NCI-H1436 (cell line): Measurements from ENCODE around the gene TFEB.

Experiments used
- DNase-seq: peaks from one replicate; lab custom pipeline; 2025; lab: John Stamatoyannopoulos, UW

TFEB gene

DNA sequence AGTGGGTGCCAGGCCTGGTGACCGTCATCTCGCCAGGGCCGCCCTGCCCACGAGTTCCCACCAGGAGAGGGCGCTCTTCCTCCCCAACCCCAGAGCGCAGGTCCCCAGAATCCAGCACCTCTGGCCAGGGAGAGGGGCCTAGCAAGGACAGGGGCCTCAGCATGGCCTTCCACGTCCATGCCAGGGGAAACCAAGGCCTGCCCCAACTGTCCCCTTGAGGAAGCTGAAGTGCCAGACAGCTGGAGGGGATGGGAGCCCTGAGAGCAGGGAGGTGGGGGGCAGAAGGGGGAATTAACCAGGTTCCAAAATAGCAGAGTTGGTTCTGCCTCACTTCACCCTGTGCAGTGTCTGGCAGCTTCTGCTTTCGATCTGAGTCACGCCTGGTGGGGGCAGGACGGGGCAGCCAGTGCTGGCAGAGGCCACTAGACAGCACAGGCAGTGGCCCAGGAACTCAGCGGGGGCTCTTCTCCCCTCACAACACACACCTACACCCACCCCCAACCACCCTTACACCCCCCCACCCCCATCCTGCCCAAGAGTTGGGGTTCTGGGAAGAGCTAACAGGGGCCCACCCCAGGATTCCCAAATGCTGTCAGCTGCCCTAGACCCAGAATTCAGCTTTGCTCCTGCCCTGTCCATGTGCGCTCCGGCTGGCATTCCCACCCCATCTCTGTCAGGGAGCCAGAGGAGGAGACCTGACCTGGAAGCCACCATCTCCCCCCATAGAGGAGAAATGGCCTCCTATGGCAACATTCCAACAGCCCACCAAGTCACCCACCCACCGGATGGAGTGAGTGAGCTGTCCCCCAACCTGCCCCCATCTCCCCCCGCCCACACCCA, 29.2 kb downstream of the TFEB start:
- DNase-seq, result no peak

- DNase-seq, result no peak
Measured at GRCh38 chr6:41705311-41705995, 30.0 kb downstream of the TFEB start.

GRCh38 chr6:41704656-41705310, 30.6 kb downstream of the TFEB start:
- no peak for DNase-seq

- no peak for DNase-seq
Measured at GRCh38 chr6:41704028-41704427, 31.4 kb downstream of the TFEB start.

DNA sequence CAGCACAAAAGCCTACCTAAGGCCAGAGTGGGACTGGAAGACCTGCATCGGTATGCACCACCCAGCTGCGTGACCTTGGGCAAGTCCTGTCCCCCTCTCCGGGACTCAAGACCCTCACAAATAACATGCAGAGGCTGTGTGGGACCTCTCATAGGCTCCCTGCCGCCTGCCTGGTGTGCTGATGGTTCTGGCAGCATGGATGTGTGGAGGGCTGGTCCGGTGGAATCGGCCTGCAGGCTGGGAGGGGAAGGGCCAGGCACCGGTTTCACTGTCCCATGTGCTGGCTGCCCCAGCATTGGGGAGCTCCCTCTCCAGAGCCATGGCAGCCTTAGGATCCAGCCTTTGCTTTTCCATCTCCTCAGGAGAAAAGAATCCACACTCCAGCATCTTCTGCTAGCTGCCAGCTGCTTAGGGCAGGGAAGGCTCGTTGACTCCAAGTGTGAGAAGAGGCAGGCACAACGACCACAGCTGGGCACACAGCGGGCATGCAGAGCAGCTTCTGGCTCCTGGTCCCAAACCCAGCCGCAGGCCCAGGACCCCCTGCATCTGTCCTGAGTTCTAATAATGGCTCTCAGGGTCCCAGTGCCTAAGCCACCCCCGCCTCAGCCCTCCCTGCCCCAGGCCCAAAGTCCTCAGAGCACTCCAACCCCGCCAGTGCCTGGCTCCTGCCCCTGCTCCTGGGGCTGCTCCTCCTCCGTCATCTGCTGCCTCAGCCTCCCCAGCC, 32.5 kb downstream of the TFEB start:
- no peak for DNase-seq

- DNase-seq, result no peak
Measured at GRCh38 chr6:41702089-41702745, 33.2 kb downstream of the TFEB start.

GRCh38 chr6:41700463-41701347, 34.7 kb downstream of the TFEB start:
- no peak for DNase-seq

DNA sequence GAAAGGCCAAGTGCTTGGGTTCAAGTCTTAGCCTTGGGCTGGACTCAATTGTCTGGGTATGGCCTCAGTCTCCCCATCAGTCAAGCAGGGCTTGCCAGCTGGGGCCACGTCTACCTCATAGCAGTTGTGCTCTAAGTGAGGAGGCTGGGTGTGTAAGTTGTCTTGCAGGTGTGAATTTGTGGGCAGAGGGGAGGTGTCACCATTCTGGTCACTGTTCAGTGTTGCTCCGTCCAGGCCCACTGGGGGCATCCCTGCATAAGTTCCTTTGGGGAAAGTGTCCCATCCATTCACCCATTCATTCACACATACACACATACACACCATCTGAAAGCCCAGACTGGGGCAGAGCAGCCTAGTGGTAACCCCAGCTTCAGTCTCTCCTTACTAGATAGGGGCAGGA, 36.3 kb downstream of the TFEB start:
- DNase-seq, result no peak

DNA sequence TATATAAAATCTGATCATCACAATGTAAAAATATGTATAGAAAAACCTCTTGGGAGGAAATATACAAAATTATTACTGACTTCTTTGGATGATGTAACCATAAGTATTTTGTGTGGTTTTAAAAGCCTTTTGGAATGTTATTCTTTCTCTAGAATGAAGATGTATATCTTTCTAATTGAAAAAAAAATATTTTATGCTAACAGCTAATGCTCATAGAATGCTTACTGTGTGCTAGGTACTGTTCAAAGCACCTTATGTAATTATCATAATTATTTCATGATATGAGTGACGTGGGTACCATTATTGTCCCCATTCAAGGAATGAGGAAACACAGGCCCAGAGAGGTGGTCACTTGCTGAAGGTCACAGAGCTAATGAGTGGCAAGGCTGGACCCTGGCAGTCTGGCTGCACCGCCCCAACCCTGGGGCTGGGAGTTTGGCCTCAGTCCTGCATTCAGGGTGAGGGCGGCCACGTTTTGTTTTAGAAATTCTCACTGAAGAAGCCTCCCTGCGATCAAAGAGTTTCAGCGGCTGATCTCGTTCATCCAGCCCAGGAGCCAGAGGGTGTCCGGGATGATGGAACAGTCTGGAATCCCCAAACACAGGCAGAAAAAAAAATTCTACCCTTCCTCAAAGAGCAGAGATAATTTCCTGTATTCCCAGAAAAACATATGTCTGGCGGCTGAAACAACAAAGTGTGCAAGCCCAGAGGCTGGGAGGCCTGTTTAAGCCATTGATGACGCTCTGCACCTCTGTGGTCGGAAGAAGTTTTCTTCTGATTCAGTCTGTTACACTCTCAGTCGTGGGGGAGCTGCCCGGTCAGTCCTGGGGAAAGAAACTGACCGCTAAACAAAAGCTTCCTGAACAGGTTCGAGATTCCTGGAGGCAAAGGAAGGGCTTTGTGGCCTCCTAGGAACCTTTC, 37.3 kb downstream of the TFEB start:
- DNase-seq, result no peak

DNA sequence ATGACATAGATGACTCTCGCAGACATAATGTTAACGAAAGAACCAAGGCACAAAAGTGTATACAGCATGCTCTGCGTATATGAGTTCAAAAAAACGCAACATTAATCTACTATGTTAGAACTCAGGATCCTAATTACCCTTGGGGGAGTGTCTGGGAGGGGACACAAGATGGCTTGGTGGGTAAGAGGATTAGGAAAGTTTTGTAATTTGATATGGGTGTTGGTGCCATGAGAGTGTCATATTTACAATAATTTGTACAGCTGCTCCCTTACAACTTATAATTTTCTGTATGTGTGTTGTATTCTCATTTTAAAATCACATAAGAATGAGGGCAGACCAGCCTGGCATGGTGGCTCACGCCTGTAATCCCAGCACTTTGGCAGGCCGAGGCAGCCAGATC, 38.6 kb downstream of the TFEB start:
- no peak for DNase-seq

DNA sequence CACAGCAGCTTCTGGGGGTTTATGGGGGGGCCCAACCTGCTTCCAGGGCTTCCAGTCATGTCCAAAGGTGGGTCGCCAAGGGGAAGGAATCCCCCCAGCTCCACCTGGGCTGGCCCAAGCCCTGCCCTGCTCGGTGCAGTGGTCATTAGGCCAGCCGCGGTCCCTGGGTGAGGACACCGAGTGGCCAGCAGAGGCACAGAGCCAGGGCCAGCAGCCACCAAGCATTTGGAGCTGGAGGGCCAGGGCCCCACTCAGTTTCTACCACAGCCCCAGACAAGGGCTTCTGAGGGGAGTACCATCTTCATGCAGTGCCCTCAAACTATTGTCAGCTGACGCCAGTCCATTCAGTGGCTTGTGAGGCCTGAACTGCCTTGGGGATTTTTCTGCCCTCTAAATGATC, 39.6 kb downstream of the TFEB start:
- DNase-seq, result no peak

- DNase-seq, result no peak
Measured at GRCh38 chr6:41694815-41695526, 40.4 kb downstream of the TFEB start.

DNA sequence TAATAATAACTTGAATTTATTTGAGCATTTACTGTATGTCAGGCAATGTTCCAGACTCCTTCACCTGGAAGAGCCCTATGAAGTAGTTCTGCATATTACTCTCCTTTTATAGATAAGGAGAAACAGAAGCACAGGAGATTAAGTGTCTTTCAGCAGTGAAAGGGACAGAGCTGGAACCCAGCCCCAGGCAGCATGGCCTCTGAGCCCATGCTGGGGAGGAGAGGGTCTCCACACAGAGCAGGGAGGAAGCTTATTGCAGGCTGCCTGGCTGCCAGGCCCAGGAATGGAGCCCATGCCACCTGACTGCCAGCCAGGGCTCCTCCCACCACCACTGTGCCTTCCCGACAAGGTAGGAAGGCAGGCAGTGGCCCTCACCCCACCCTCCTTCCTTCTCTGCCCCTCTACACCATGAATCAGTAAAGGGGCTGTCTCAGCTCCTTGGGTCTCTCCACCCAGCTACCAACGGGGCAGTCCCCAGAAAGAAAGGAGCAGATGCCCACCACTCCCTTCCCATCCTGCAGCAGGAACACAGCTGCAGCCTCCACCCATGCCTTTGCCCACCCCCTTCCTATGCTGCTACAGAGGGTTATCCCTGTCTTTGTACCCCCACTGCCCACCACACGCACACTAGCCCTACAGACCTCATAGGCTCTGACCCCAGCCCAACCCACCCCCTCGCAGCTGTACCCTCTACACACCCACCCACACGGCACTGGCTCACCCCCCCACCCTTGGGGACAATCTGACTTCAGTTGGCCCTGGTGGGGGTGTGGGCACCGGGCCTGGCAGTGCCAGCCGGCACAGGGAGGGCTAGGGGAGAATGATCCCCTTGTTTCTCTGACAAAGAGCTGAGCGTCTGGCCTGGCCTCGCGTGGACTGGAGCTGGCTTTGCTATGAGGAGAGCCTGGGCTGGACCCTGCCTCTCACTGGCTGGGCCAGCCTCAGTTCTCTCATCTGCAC, 41.8 kb downstream of the TFEB start:
- DNase-seq, result no peak

GRCh38 chr6:41692730-41693129, 42.7 kb downstream of the TFEB start:
- DNase-seq, result no peak

- no peak for DNase-seq
Measured at GRCh38 chr6:41692080-41692675, 43.2 kb downstream of the TFEB start.

GRCh38 chr6:41691426-41692079, 43.9 kb downstream of the TFEB start:
- DNase-seq, result no peak
